IMR-90 (cell line): ENCODE results near the gene ZDHHC19.

Experiments
- CTCF ChIP-seq: conservative IDR thresholded peaks from 2 replicates; pipeline ENCODE4 v1.5.1; 2012; ENCODE audit warnings: mild to moderate bottlenecking, low read depth, low read length, improper control_type of control experiment
- FOS ChIP-seq: fragments of 150-350 bp; IDR thresholded peaks from 2 replicates; pipeline ENCODE4 v1.6.1; 2016; ENCODE audit warnings: low read depth, low read length
- POLR2A ChIP-seq: IDR thresholded peaks from 2 replicates; pipeline ENCODE4 v1.6.1; 2012; ENCODE audit warnings: mild to moderate bottlenecking, low read depth, low read length

- TF ChIP-seq CTCF, result no peak
- TF ChIP-seq FOS, result no peak
- TF ChIP-seq POLR2A, result no peak
Observed at GRCh38 chr3:196192524-196193051, 18.6 kb downstream of the ZDHHC19 start.
